ENCODE data around the gene PANK1. TPM values are rescaled to one million over a fixed set of nuclear protein-coding genes. Genes with fewer than 3 reads are reported as not detected.

PANK1 gene
- total and polyA plus RNA-seq, 2 of the 8 experiments (the other 6 are each of a cell fraction or from before 2014, with no cell fraction given), result 18.5 to 40.4 TPM

GRCh38 chr10:89692416-89692815 lies 47.4 kb upstream of the PANK1 start:
- no peak overlapping the region for H2BK15ac ChIP-seq (ENCODE audit: low read length)
- H3K4me1 ChIP-seq (replicated peaks in 1 of 4; ENCODE audit: control insufficient read depth in 3 of 4, insufficient read depth in 4 of 4, low read length in 3 of 4), result peaks cover 0 to 3% (median 1%) of the 10 kb centered on the region in 4 experiments; a peak in 2 of 7 replicates
- no peak overlapping the region for H3K23ac ChIP-seq (ENCODE audit: insufficient read length)
- ChIA-PET CTCF (ENCODE audit: partially characterized antibody) (interaction anchor here (1.0 kb wide), 2 partner anchors 8 to 12 kb away, joined by 3 read pairs; partner anchors contain the start of gene KIF20B), POLR2A (ENCODE audit: partially characterized antibody) (interaction anchor here (1.4 kb wide), 2 partner anchors 9 to 32 kb away, joined by 3 to 8 read pairs; partner anchors contain the start of gene KIF20B)
- no peak overlapping the region for H2BK20ac ChIP-seq (ENCODE audit: low read length)
- no peak for DNase-seq (ENCODE audit: low read depth in 1 of 2, low spot score in 2 of 2)
- H3K4me2 ChIP-seq (ENCODE audit: insufficient read depth in 1 of 2, low read depth in 2 of 2, low read length in 2 of 2), result no peak overlapping the region
- no peaks in the 10 kb centered on the region for H3K79me2 ChIP-seq (ENCODE audit: control insufficient read depth in 1 of 2, insufficient read depth in 2 of 2, low read length in 2 of 2)
- no peak overlapping the region for H4K8ac ChIP-seq (ENCODE audit: extremely low read depth, insufficient read depth, low read length)
- H2BK120ac ChIP-seq (replicated peaks; ENCODE audit: low read depth, low read length), result no peak overlapping the region
- H3K27me3 ChIP-seq (replicated peaks in 1 of 4; ENCODE audit: control insufficient read depth in 3 of 4, extremely low read depth in 1 of 4, insufficient read depth in 3 of 4, low read length in 3 of 4), result no peaks in the 10 kb centered on the region
- no peak overlapping the region for H4K91ac ChIP-seq (replicated peaks; ENCODE audit: insufficient read length, low read length)
- H3K14ac ChIP-seq (ENCODE audit: insufficient read length), result no peak overlapping the region
- H2AK5ac ChIP-seq (ENCODE audit: low read depth, low read length), result no peak overlapping the region
- no peaks in the 10 kb centered on the region for H3K79me1 ChIP-seq (ENCODE audit: low read depth, low read length)
- H3K4ac ChIP-seq (replicated peaks; ENCODE audit: insufficient read length, low read depth, low read length), result no peak overlapping the region
- no peak overlapping the region for H2BK12ac ChIP-seq (ENCODE audit: low read depth, low read length)
- H2AFZ ChIP-seq (ENCODE audit: low read length), result no peak overlapping the region
- H3K23me2 ChIP-seq (ENCODE audit: low read depth, low read length), result no peaks in the 10 kb centered on the region
- no peaks in the 10 kb centered on the region for H4K20me1 ChIP-seq (replicated peaks in 1 of 2; ENCODE audit: control insufficient read depth in 1 of 2, insufficient read depth in 2 of 2, low read length in 2 of 2)
- H3K56ac ChIP-seq (replicated peaks; ENCODE audit: insufficient read length, low read depth, low read length), result no peak overlapping the region
- H3K9me3 ChIP-seq (ENCODE audit: insufficient read depth in 2 of 2, low read depth in 1 of 2, low read length in 1 of 2), result no peaks in the 10 kb centered on the region
- no peak overlapping the region for H3K27ac ChIP-seq (ENCODE audit: low read depth, low read length)
- H3K36me3 ChIP-seq (ENCODE audit: control insufficient read depth in 2 of 4, insufficient read depth in 4 of 4, low read length in 3 of 4), result no peaks in the 10 kb centered on the region
- H3K9ac ChIP-seq (replicated peaks in 1 of 4; ENCODE audit: extremely low read depth in 1 of 4, low read depth in 3 of 4, low read length in 3 of 4), result no peak overlapping the region
- H3K4me3 ChIP-seq (ENCODE audit: extremely low read depth in 1 of 4, insufficient read depth in 2 of 4, low read depth in 3 of 4, low read length in 4 of 4), result no peak overlapping the region
- H4K5ac ChIP-seq (ENCODE audit: insufficient read length, low read depth, low read length), result no peak overlapping the region
- H3K18ac ChIP-seq (ENCODE audit: extremely low read depth, low read length), result no peak overlapping the region
- no peak overlapping the region for H2BK5ac ChIP-seq (ENCODE audit: low read depth, low read length)
- FAIRE-seq, result no peak
- whole genome bisulfite sequencing, 2 experiments (ENCODE audit: extremely low coverage in 1 of 2, insufficient coverage in 1 of 2, insufficient read length in 1 of 2, insufficient replicate concordance in 2 of 2, low coverage in 1 of 2, low lambda C conversion rate in 2 of 2, missing lambda C conversion rate in 1 of 2), result 79% methylated on average over 4 of the region's 4 CpGs; no CpG with 5 or more reads in 1 of the 2 experiments
- TF ChIP-seq CTBP2 (IDR thresholded peaks at IDR 0.05; ENCODE audit: borderline replicate concordance, insufficient read depth, insufficient read length, low read length) (no peak), BRCA1 (IDR thresholded peaks at IDR 0.05; ENCODE audit: low read depth, low read length) (no peak), BCL11A (IDR thresholded peaks at IDR 0.05; ENCODE audit: low read depth in 2 of 2, low read length in 2 of 2) (no peak), ASH2L (IDR thresholded peaks at IDR 0.05; ENCODE audit: low read length) (no peak), NRF1 (IDR thresholded peaks at IDR 0.05; ENCODE audit: low read depth, low read length) (no peak), CEBPB (IDR thresholded peaks at IDR 0.05; ENCODE audit: low read depth, low read length) (no peak), SIRT6 (IDR thresholded peaks at IDR 0.05; ENCODE audit: low read length) (no peak), RNF2 (IDR thresholded peaks at IDR 0.05; ENCODE audit: borderline replicate concordance, low read depth, low read length, missing control alignments, poor library complexity, severe bottlenecking) (no peak), TEAD4 (IDR thresholded peaks at IDR 0.05; ENCODE audit: low read depth, low read length) (no peak), E2F6 (IDR thresholded peaks at IDR 0.05) (no peak), JUND (IDR thresholded peaks at IDR 0.05; ENCODE audit: low read length) (no peak), CREB1 (IDR thresholded peaks at IDR 0.05) (no peak), ZNF274 (IDR thresholded peaks at IDR 0.05; ENCODE audit: borderline replicate concordance, extremely low read depth, low read length) (no peak), YY1 (IDR thresholded peaks at IDR 0.05; ENCODE audit: low read depth, low read length) (no peak), GABPA (IDR thresholded peaks at IDR 0.05; ENCODE audit: borderline replicate concordance, insufficient read depth, low read length) (no peak)

All from H1 (cell line).